PC-9 (cell line): ENCODE data around the gene PDE6G.

Experiments used
- CTCF ChIP-seq: fragments of 200-600 bp; sonication (generic); conservative IDR thresholded peaks from 2 replicates; pipeline ENCODE4 v1.6.1; 2017; ENCODE audit warnings: mixed run types, antibody characterized with exemption, mild to moderate bottlenecking, moderate library complexity
- EZH2 ChIP-seq: fragments of 200-600 bp; sonication (generic); IDR thresholded peaks from 2 replicates; pipeline ENCODE4 v1.8.0; 2017; ENCODE audit warnings: antibody characterized with exemption, low read depth

GRCh38 chr17:81615401-81615930, 40.9 kb downstream of the PDE6G start:
- TF ChIP-seq CTCF (no peak), EZH2 (no peak)
